GM21390 (cell line): ENCODE measurements around the gene SLIT3.

Experiments used
- ATAC-seq: cut with Tn5 transposase; IDR thresholded peaks from one replicate; pipeline ENCODE4 v1.9.1; 2021; ENCODE audit not compliant: unreplicated experiment

SLIT3 gene

GRCh38 chr5:169088028-169088725 lies 212.8 kb downstream of the SLIT3 start:
- no peak for ATAC-seq

- ATAC-seq: no peak
Observed at GRCh38 chr5:169085636-169086035, 215.3 kb downstream of the SLIT3 start.

- no peak for ATAC-seq
Observed at GRCh38 chr5:169085212-169085611, 215.7 kb downstream of the SLIT3 start.

GRCh38 chr5:169084775-169085174 lies 216.2 kb downstream of the SLIT3 start:
- ATAC-seq: no peak

GRCh38 chr5:169083394-169084018 lies 217.4 kb downstream of the SLIT3 start:
- ATAC-seq: no peak

GRCh38 chr5:169081000-169081724 lies 219.8 kb downstream of the SLIT3 start:
- no peak for ATAC-seq

- no peak for ATAC-seq
Observed at GRCh38 chr5:169080448-169080911, 220.5 kb downstream of the SLIT3 start.

GRCh38 chr5:169079697-169080096 lies 221.2 kb downstream of the SLIT3 start:
- no peak for ATAC-seq

- no peak for ATAC-seq
Observed at GRCh38 chr5:169074839-169075238, 226.1 kb downstream of the SLIT3 start.

GRCh38 chr5:169072233-169072632 lies 228.7 kb downstream of the SLIT3 start:
- no peak for ATAC-seq

GRCh38 chr5:169070413-169070812 lies 230.5 kb downstream of the SLIT3 start:
- no peak for ATAC-seq

GRCh38 chr5:169067751-169068173 lies 233.2 kb downstream of the SLIT3 start:
- no peak for ATAC-seq

- no peak for ATAC-seq
Observed at GRCh38 chr5:169065400-169065799, 235.5 kb downstream of the SLIT3 start.

- no peak for ATAC-seq
Observed at GRCh38 chr5:169064093-169064492, 236.8 kb downstream of the SLIT3 start.

GRCh38 chr5:169063316-169063953 lies 237.5 kb downstream of the SLIT3 start:
- no peak for ATAC-seq

GRCh38 chr5:169062690-169063089 lies 238.2 kb downstream of the SLIT3 start:
- ATAC-seq: no peak

GRCh38 chr5:169054506-169054905 lies 246.4 kb downstream of the SLIT3 start:
- no peak for ATAC-seq

GRCh38 chr5:169052207-169052606 lies 248.7 kb downstream of the SLIT3 start:
- no peak for ATAC-seq

GRCh38 chr5:169051351-169051750 lies 249.6 kb downstream of the SLIT3 start:
- ATAC-seq: no peak

GRCh38 chr5:169050636-169051035 lies 250.3 kb downstream of the SLIT3 start:
- ATAC-seq: no peak

GRCh38 chr5:169050146-169050571 lies 250.8 kb downstream of the SLIT3 start:
- no peak for ATAC-seq
